HUES48 (cell line): ENCODE results near the gene EML6.

Source experiments
- H3K27ac ChIP-seq: one replicate; pipeline ENCODE4 v1.7.0; 2013; ENCODE audit warnings: low read depth, low read length, inconsistent platforms
- H3K27me3 ChIP-seq: 2 replicates; pipeline ENCODE4 v1.6.1; 2013; ENCODE audit warnings: mild to moderate bottlenecking, low read length; ENCODE audit not compliant: control insufficient read depth, insufficient read depth
- H3K36me3 ChIP-seq: 2 replicates; pipeline ENCODE4 v1.6.1; 2013; ENCODE audit warnings: low read length; ENCODE audit not compliant: control insufficient read depth, insufficient read depth
- H3K4me1 ChIP-seq: 2 replicates; pipeline ENCODE4 v1.6.1; 2013; ENCODE audit warnings: mild to moderate bottlenecking, low read length; ENCODE audit not compliant: control insufficient read depth, insufficient read depth
- H3K4me3 ChIP-seq: 2 replicates; pipeline ENCODE4 v1.5.1; 2013; ENCODE audit warnings: mild to moderate bottlenecking, low read depth, low read length
- H3K9ac ChIP-seq: 2 replicates; pipeline ENCODE4 v1.6.1; 2013; ENCODE audit warnings: mild to moderate bottlenecking, low read depth, low read length, moderate library complexity
- H3K9me3 ChIP-seq: 2 replicates; pipeline ENCODE4 v1.6.1; 2013; ENCODE audit warnings: low read length; ENCODE audit not compliant: control insufficient read depth, insufficient read depth

The EML6 gene

GRCh38 chr2:54773233-54773632 lies 49.8 kb downstream of the EML6 start:
- no peaks in the 10 kb centered on the region for H3K4me1 ChIP-seq
- no peak overlapping the region for H3K27ac ChIP-seq
- no peaks in the 10 kb centered on the region for H3K36me3 ChIP-seq
- H3K9ac ChIP-seq, result no peak overlapping the region
- H3K27me3 ChIP-seq, result no peaks in the 10 kb centered on the region
- no peak overlapping the region for H3K4me3 ChIP-seq
- 0 out of 2 replicates have a peak, but pooled peaks cover 3% of the 10 kb centered on the region for H3K9me3 ChIP-seq

DNA sequence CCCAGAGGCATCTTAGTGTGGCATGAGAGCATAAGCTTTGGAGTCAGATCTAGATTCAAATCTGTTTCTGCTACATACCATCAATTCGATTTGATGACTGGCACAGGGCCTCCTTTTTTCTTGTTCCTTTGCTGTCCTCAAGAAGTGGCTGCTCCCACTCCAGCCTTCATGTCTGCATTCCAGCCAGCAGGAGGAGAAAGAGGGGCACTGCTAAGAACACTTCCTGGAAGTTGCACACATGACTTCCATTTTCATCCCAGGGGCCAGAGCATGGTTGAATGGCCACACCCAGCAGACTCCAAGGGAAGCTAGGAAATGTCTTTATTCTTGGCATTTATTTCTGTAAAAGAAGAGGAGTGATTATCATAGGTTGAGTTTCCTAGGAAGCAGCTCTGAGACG lies 50.4 kb downstream of the EML6 start:
- Histone ChIP-seq H3K4me1 (no peaks in the 10 kb centered on the region), H3K4me3 (no peak overlapping the region), H3K27me3 (no peaks in the 10 kb centered on the region), H3K9ac (no peak overlapping the region), H3K27ac (no peak overlapping the region), H3K36me3 (no peaks in the 10 kb centered on the region), H3K9me3 (0 out of 2 replicates have a peak, but pooled peaks cover 3% of the 10 kb centered on the region)

- H3K9ac ChIP-seq, result no peak overlapping the region
- no peaks in the 10 kb centered on the region for H3K4me1 ChIP-seq
- no peak overlapping the region for H3K27ac ChIP-seq
- no peaks in the 10 kb centered on the region for H3K36me3 ChIP-seq
- H3K27me3 ChIP-seq, result no peaks in the 10 kb centered on the region
- H3K4me3 ChIP-seq, result no peak overlapping the region
- 0 out of 2 replicates have a peak, but pooled peaks cover 3% of the 10 kb centered on the region for H3K9me3 ChIP-seq
These were observed 52.2 kb downstream of the EML6 start for GRCh38 chr2:54775710-54776109.

DNA sequence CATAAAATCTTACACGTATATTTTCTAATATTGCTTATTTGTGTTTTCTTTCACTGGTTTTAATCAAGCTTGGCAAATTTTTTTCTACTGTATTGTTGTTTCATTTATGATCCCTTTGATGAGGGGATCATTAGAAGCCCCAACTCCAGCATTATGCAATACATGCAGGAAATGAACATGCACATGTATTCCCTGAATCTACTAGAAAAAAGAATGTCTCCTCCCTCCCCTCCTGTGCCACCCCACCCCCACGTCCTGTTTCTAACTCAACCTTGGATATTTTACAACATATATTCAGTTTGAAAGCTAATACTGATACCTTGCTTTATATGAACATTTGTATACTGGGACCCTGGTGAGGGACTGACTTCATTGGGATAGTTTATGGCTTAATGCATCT lies 53.0 kb downstream of the EML6 start:
- Histone ChIP-seq H3K36me3 (no peaks in the 10 kb centered on the region), H3K4me3 (no peak overlapping the region), H3K27ac (no peak overlapping the region)

GRCh38 chr2:54783349-54783748 lies 59.9 kb downstream of the EML6 start:
- no peak overlapping the region for H3K27ac ChIP-seq
- no peaks in the 10 kb centered on the region for H3K4me1 ChIP-seq
- no peaks in the 10 kb centered on the region for H3K9me3 ChIP-seq
- H3K36me3 ChIP-seq, result no peaks in the 10 kb centered on the region
- no peak overlapping the region for H3K4me3 ChIP-seq
- H3K9ac ChIP-seq, result no peak overlapping the region
- H3K27me3 ChIP-seq, result no peaks in the 10 kb centered on the region

More for the DNA sequence above, 53.0 kb downstream of the EML6 start:
- Histone ChIP-seq H3K27me3 (no peaks in the 10 kb centered on the region), H3K9ac (no peak overlapping the region), H3K4me1 (no peaks in the 10 kb centered on the region), H3K9me3 (0 out of 2 replicates have a peak, but pooled peaks cover 3% of the 10 kb centered on the region)

GRCh38 chr2:54787270-54787669 lies 63.8 kb downstream of the EML6 start:
- Histone ChIP-seq H3K4me1 (no peaks in the 10 kb centered on the region), H3K27ac (no peak overlapping the region), H3K27me3 (no peaks in the 10 kb centered on the region), H3K4me3 (no peak overlapping the region), H3K9ac (no peak overlapping the region), H3K36me3 (no peaks in the 10 kb centered on the region), H3K9me3 (no peaks in the 10 kb centered on the region)

- H3K9ac ChIP-seq, result no peak overlapping the region
- no peak overlapping the region for H3K4me3 ChIP-seq
- H3K9me3 ChIP-seq, result no peaks in the 10 kb centered on the region
- no peak overlapping the region for H3K27ac ChIP-seq
- H3K27me3 ChIP-seq, result no peaks in the 10 kb centered on the region
- H3K36me3 ChIP-seq, result no peaks in the 10 kb centered on the region
- no peaks in the 10 kb centered on the region for H3K4me1 ChIP-seq
These were observed 64.4 kb downstream of the EML6 start for GRCh38 chr2:54787755-54788366.

DNA sequence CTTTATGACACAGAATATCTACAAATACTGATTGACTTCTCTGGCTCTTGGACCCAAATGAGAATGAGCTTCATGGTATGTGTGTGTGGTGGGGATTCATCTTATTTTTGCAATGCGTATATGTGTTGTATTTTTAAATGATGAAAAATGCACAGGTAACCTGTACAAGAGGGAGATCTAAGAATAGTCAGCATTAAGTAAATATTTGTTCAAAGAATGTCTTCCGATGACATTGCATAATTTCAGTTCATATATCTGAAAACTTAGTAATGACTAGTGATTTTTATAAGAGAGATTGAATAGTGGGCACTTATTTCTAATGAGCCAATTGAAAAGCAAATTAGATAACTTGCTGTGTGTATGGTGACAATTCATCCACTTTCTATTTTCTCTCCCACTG lies 66.4 kb downstream of the EML6 start:
- no peak overlapping the region for H3K9ac ChIP-seq
- H3K9me3 ChIP-seq, result no peaks in the 10 kb centered on the region
- H3K4me1 ChIP-seq, result no peaks in the 10 kb centered on the region
- H3K4me3 ChIP-seq, result no peak overlapping the region
- H3K27ac ChIP-seq, result no peak overlapping the region
- no peaks in the 10 kb centered on the region for H3K36me3 ChIP-seq
- no peaks in the 10 kb centered on the region for H3K27me3 ChIP-seq

- Histone ChIP-seq H3K9me3 (no peaks in the 10 kb centered on the region), H3K4me1 (no peaks in the 10 kb centered on the region), H3K36me3 (no peaks in the 10 kb centered on the region), H3K27me3 (no peaks in the 10 kb centered on the region), H3K4me3 (no peak overlapping the region), H3K27ac (no peak overlapping the region), H3K9ac (no peak overlapping the region)
These were observed 68.4 kb downstream of the EML6 start for GRCh38 chr2:54791831-54792230.

GRCh38 chr2:54797307-54797706 lies 73.8 kb downstream of the EML6 start:
- H3K4me3 ChIP-seq, result no peak overlapping the region
- no peaks in the 10 kb centered on the region for H3K36me3 ChIP-seq
- H3K4me1 ChIP-seq, result no peaks in the 10 kb centered on the region
- no peaks in the 10 kb centered on the region for H3K9me3 ChIP-seq
- no peak overlapping the region for H3K27ac ChIP-seq
- H3K9ac ChIP-seq, result no peak overlapping the region
- no peaks in the 10 kb centered on the region for H3K27me3 ChIP-seq

- no peak overlapping the region for H3K9ac ChIP-seq
- no peaks in the 10 kb centered on the region for H3K4me1 ChIP-seq
- no peaks in the 10 kb centered on the region for H3K9me3 ChIP-seq
- H3K36me3 ChIP-seq, result no peaks in the 10 kb centered on the region
- H3K27me3 ChIP-seq, result no peaks in the 10 kb centered on the region
- H3K4me3 ChIP-seq, result no peak overlapping the region
- no peak overlapping the region for H3K27ac ChIP-seq
These were observed 77.9 kb downstream of the EML6 start for GRCh38 chr2:54801352-54801751.
